ENCODE data around the gene LMNA. TPM values are rescaled to one million over a fixed set of nuclear protein-coding genes. Genes with fewer than 3 reads are reported as not detected.

Gene LMNA
- total RNA-seq, 1 donor from 2014 or later = 235 TPM

DNA sequence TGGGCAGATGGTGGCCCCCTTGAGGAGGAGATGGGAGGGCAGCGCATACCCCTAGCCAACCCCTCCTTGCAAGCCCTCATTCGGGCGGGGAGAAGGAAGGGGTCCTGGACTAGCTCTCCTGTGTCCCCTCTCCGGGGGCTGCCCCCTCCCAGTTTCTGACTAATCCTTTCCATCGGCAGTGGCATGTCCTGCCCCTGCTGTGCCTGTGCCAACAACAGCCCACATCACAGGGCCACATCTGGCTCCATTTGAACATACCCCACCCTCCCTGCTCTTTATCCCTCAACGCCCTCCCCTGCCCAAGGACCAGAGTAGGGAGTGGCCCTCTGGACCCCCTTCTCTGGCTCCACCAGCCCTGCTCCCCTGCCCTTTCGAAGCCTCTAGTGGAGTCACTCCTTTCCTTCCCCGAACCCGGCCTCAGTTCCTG lies 11.0 kb upstream of the LMNA start:
- H3K4me3 ChIP-seq = no peak overlapping the region
- no peak for ATAC-seq
- TF ChIP-seq, protein P1, sequence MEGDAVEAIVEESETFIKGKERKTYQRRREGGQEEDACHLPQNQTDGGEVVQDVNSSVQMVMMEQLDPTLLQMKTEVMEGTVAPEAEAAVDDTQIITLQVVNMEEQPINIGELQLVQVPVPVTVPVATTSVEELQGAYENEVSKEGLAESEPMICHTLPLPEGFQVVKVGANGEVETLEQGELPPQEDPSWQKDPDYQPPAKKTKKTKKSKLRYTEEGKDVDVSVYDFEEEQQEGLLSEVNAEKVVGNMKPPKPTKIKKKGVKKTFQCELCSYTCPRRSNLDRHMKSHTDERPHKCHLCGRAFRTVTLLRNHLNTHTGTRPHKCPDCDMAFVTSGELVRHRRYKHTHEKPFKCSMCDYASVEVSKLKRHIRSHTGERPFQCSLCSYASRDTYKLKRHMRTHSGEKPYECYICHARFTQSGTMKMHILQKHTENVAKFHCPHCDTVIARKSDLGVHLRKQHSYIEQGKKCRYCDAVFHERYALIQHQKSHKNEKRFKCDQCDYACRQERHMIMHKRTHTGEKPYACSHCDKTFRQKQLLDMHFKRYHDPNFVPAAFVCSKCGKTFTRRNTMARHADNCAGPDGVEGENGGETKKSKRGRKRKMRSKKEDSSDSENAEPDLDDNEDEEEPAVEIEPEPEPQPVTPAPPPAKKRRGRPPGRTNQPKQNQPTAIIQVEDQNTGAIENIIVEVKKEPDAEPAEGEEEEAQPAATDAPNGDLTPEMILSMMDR (IDR thresholded peaks at IDR 0.05) = no peak
- H3K9me3 ChIP-seq = no peaks in the 10 kb centered on the region
- DNase-seq = no peak
- peak overlapping the region; percentile 97 for H3K27ac ChIP-seq
- no peaks in the 10 kb centered on the region for H3K27me3 ChIP-seq
- peaks cover 48% of the 10 kb centered on the region for H3K4me1 ChIP-seq
- H3K36me3 ChIP-seq = no peaks in the 10 kb centered on the region
- intact Hi-C loops (cut with DNase I) = no loop called here

GRCh38 chr1:156104065-156104810 lies 10.3 kb upstream of the LMNA start:
- Histone ChIP-seq H3K9me3 (no peaks in the 10 kb centered on the region), H3K27ac (peak overlapping the region; percentile 97), H3K27me3 (no peaks in the 10 kb centered on the region), H3K4me1 (peaks cover 48% of the 10 kb centered on the region), H3K36me3 (no peaks in the 10 kb centered on the region), H3K4me3 (no peak overlapping the region)
- peak; percentile 85 for DNase-seq
- intact Hi-C loops (cut with DNase I) = no loop called here
- TF ChIP-seq, protein P1 (IDR thresholded peaks at IDR 0.05) = no peak
- peak; percentile 74 for ATAC-seq

DNA sequence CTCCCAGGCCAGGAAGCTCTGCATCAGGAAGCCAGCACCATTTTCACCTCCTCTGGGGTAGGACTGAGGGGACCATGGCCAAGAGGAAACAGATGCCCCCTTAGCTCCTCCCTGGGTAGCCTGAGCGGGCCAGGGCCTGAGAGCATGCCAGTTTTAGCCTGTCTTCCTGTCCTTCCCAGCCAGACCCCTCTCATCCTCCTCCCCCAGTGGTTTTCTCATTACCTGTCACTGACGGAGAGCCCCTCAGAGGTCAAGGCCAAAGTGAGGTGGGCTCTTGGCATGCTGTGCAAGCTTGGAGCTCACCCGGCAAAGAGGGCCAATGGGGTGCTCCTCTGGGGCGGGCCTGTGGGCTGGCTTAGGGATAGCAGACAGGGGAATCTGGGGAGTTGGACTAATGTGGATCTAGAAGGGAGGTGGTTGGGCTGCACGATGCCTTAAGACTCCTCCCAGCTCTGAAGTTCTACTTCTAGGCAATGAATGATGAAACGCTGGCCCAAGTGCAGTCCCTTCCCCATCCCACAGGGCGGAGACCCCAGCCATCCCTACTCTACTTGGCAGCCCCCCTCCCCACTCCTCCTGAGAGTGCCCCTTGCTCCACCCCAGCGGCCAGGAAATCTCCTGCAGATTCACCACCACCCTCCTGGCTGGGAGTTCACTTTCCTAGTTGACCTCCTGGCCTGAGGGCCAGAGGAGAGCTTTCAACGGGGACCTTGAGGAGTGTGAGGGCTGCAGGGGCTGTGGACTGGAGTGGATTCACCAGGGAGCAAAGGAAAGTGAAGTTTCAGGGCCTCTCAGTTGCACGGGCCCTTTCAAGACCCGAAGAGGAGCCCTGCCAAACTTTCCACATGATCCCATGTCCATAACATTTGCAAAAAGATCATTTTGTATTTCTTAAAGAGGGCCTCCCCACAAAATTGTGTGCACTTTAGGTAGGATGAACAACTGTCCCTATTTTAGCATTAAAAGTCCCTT lies 9.4 kb upstream of the LMNA start:
- intact Hi-C loops (cut with DNase I) = no loop called here
- H3K4me3 ChIP-seq = peak overlapping the region; percentile 47
- no peaks in the 10 kb centered on the region for H3K36me3 ChIP-seq
- no peak for DNase-seq
- no peak for ATAC-seq
- no peaks in the 10 kb centered on the region for H3K27me3 ChIP-seq
- H3K27ac ChIP-seq = peak overlapping the region; percentile 97
- no peaks in the 10 kb centered on the region for H3K9me3 ChIP-seq
- peaks cover 48% of the 10 kb centered on the region for H3K4me1 ChIP-seq
- TF ChIP-seq, protein P1 (IDR thresholded peaks at IDR 0.05) = no peak

- intact Hi-C loops (cut with DNase I) = no loop called here
- H3K9me3 ChIP-seq = no peaks in the 10 kb centered on the region
- peaks cover 48% of the 10 kb centered on the region for H3K4me1 ChIP-seq
- DNase-seq = no peak
- peak overlapping the region; percentile 47 for H3K4me3 ChIP-seq
- H3K27ac ChIP-seq = peak overlapping the region; percentile 97
- no peaks in the 10 kb centered on the region for H3K27me3 ChIP-seq
- H3K36me3 ChIP-seq = no peaks in the 10 kb centered on the region
- ATAC-seq = peak; percentile 0
- TF ChIP-seq, protein P1 (IDR thresholded peaks at IDR 0.05) = no peak
These were observed 7.7 kb upstream of the LMNA start for GRCh38 chr1:156106624-156107488.

- ATAC-seq = no peak
- Histone ChIP-seq H3K4me1 (peaks cover 40% of the 10 kb centered on the region), H3K36me3 (no peaks in the 10 kb centered on the region), H3K9me3 (no peaks in the 10 kb centered on the region), H3K27ac (no peak overlapping the region), H3K4me3 (no peak overlapping the region), H3K27me3 (no peaks in the 10 kb centered on the region)
- intact Hi-C loops (cut with DNase I) = no loop called here
- DNase-seq = no peak
- TF ChIP-seq, protein P1 (IDR thresholded peaks at IDR 0.05) = no peak
These were observed 6.5 kb upstream of the LMNA start for GRCh38 chr1:156108057-156108456.
